ENCODE measurements around the gene KLB.

DNA sequence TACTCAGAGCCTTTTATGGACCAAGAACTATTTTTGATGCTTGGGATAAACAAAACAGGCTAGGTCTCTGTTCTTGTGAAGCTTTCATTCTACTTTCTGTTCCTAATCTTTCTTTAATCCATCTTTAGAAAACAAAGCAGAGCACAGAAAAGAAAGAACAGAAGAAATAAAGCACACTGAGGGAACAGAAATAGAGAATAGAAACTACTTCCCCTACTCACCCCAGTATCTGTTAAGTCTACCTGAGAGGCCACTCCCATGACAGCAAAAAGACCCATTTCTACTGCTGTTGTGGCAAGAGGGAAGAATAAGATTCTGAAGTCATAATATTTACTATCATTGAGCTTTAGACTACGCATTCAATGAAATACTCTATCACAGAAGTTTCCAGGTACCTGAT lies 49.7 kb upstream of the KLB start:
- TF ChIP-seq, protein P1, sequence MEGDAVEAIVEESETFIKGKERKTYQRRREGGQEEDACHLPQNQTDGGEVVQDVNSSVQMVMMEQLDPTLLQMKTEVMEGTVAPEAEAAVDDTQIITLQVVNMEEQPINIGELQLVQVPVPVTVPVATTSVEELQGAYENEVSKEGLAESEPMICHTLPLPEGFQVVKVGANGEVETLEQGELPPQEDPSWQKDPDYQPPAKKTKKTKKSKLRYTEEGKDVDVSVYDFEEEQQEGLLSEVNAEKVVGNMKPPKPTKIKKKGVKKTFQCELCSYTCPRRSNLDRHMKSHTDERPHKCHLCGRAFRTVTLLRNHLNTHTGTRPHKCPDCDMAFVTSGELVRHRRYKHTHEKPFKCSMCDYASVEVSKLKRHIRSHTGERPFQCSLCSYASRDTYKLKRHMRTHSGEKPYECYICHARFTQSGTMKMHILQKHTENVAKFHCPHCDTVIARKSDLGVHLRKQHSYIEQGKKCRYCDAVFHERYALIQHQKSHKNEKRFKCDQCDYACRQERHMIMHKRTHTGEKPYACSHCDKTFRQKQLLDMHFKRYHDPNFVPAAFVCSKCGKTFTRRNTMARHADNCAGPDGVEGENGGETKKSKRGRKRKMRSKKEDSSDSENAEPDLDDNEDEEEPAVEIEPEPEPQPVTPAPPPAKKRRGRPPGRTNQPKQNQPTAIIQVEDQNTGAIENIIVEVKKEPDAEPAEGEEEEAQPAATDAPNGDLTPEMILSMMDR (IDR thresholded peaks at IDR 0.05; ENCODE audit: borderline replicate concordance, extremely low read depth, low read length, poor library complexity, severe bottlenecking): no peak
- TF ChIP-seq EZH2 (IDR thresholded peaks at IDR 0.05; ENCODE audit: borderline replicate concordance, low read depth, low read length, severe bottlenecking): no peak

Data from DND-41 (cell line).